Activated naive CD4-positive, alpha-beta T cell treated with anti-CD3 and anti-CD28 coated beads, Interleukin-2, amount 10 ng/mL, durations not matched to agents 7 days and 5 days (primary cell): ENCODE results near the gene PLA2G4C.

Experiments
- CTCF ChIA-PET: fragments of 350-600 bp; sonication (Branson Sonifier 250); formaldehyde crosslinking; loops from one replicate; lab custom pipeline; 2021; ENCODE audit warnings: antibody characterized with exemption; lab: Charles Lee
- DNase-seq: peaks from one replicate; pipeline ENCODE4 v3.0.0-alpha.2; 2020
- H3K27ac Mint-ChIP-seq: one replicate; pipeline ENCODE4 v1.8.0; 2021; ENCODE audit warnings: mild to moderate bottlenecking, moderate library complexity, mixed read lengths
- H3K27me3 Mint-ChIP-seq: one replicate; pipeline ENCODE4 v1.8.0; 2021; ENCODE audit warnings: mild to moderate bottlenecking, mixed read lengths
- H3K36me3 Mint-ChIP-seq: one replicate; pipeline ENCODE4 v1.8.0; 2021; ENCODE audit warnings: mixed read lengths
- H3K4me1 Mint-ChIP-seq: one replicate; pipeline ENCODE4 v1.8.0; 2021; ENCODE audit warnings: mixed read lengths
- H3K4me3 Mint-ChIP-seq: one replicate; pipeline ENCODE4 v1.8.0; 2021; ENCODE audit warnings: mild to moderate bottlenecking, moderate library complexity, mixed read lengths
- H3K9me3 Mint-ChIP-seq: one replicate; pipeline ENCODE4 v1.8.0; 2021; ENCODE audit warnings: mixed read lengths

The PLA2G4C gene

DNA sequence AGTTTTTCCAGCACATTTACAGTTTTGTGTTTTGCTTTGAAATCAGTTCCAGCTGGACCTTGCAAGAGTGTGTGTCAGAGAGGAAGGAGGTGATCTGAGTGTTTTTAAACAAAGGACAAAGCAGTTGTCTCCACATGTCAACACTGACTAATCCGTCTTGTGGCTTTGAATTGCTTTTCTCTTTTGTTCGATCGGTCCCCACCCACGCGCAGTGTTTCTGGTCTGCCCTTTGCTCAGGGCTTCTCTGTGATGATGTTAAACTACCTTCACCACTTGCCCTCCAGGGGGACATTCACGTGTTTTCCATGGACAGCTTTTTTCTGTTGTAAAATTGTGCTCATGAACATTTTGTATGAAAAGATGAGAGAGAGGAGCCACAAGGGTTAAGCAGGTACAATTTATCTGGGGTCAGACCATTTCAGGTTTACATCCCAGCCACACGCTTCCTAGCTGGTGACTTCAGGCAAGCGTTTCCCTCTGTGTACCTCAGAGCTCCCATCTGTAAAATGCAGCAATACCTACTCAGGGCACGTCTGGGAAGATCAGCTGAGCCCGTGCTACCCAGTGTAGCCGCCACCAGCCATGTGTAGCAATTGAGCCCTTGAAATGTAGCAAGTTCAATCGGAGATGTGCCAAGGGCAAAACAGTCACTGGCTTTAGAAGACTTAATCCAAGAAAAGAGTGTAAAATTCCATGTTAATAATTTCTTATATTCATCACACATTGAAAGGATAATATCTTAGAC lies 13.5 kb upstream of the PLA2G4C start:
- H3K27me3 Mint-ChIP-seq, result no peaks in the 10 kb centered on the region
- H3K9me3 Mint-ChIP-seq, result no peaks in the 10 kb centered on the region
- no peak overlapping the region for H3K4me3 Mint-ChIP-seq
- peaks cover 7% of the 10 kb centered on the region for H3K4me1 Mint-ChIP-seq
- H3K36me3 Mint-ChIP-seq, result peaks cover 66% of the 10 kb centered on the region
- no peak for DNase-seq
- CTCF ChIA-PET, result interaction anchor here (1.0 to 1.1 kb wide), 2 partner anchors 17 to 36 kb away, joined by 3 to 4 read pairs; no protein-coding TSS in a partner anchor
- H3K27ac Mint-ChIP-seq, result no peak overlapping the region

DNA sequence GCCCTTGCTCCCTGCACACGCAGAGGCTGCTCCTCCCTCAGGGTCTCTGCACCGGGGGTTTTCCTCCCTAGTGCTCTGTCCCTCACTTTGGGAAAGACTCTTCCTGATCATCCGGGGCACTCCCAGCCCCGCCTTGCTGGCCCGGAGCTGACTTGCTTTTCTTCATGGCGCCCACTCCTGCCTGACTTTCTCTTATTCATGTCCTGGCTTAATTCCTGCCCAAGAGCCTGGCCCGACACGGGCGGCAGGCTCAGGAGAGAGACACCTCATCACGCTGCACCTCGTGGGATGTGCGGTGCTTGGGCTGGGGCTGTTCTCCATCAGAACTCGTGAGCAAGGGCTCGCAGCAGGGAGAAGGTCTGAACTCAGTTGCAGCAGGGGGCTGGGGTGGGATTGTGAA lies 11.8 kb upstream of the PLA2G4C start:
- no peak for DNase-seq
- Mint-ChIP-seq H3K4me1 (peaks cover 19% of the 10 kb centered on the region), H3K4me3 (no peak overlapping the region), H3K27ac (no peak overlapping the region), H3K27me3 (no peaks in the 10 kb centered on the region), H3K36me3 (peaks cover 61% of the 10 kb centered on the region), H3K9me3 (no peaks in the 10 kb centered on the region)
- CTCF ChIA-PET, result interaction anchor here (0.7 kb wide), 1 partner anchor 12 kb away, joined by 3 read pairs; the partner anchor contains the start of gene PLA2G4C

DNA sequence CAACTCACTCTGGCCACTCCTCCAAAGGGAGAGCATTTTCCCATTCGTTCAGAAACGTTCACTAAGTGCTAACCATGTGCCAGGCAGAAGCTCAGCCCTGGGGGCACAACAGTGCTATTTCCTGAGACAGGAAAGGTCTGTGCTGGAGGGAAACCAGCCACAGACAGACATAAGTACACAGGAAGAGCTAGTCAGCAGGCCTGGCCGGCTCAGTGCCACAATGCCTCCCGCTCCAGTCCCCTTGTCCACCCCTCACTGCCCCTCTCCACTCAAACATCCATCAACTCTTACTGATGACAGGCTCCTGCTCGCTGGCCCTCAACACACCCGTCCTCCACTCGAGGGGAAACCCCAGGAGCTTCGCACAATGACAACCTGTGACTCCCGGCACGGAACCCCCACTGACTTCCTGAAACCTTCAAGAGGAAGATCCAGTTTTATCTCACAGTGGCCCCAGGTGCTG lies 11.3 kb upstream of the PLA2G4C start:
- Mint-ChIP-seq H3K4me1 (peaks cover 20% of the 10 kb centered on the region), H3K36me3 (peaks cover 57% of the 10 kb centered on the region), H3K27me3 (no peaks in the 10 kb centered on the region), H3K27ac (peak overlapping the region; percentile 80), H3K4me3 (no peak overlapping the region), H3K9me3 (no peaks in the 10 kb centered on the region)
- DNase-seq, result no peak
- CTCF ChIA-PET, result interaction anchor here (0.7 kb wide), 1 partner anchor 11 kb away, joined by 3 read pairs; the partner anchor contains the start of gene PLA2G4C

DNA sequence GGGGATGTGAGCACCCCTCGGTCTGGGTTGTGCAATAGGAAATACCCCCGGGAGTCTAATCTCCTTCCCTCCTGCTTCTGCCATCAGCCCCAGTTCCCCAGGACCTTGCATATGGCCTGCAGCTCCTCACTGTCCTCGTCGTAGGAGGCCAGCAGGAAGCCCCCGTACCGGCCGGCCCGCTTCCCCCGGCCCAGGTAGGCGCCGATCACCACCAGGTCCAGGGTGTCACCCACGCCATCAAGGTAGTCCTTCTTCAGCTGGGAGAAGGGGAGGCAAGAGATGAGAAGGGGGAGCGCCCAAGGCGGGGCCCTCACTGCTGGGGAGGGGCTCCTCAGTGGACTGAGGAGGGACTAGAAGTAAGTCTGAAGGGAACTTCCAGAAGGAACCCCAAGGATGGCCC lies 10.4 kb upstream of the PLA2G4C start:
- DNase-seq, result no peak
- H3K4me3 Mint-ChIP-seq, result no peak overlapping the region
- no peaks in the 10 kb centered on the region for H3K27me3 Mint-ChIP-seq
- no peak overlapping the region for H3K27ac Mint-ChIP-seq
- CTCF ChIA-PET, result no interaction called here
- H3K4me1 Mint-ChIP-seq, result peaks cover 20% of the 10 kb centered on the region
- H3K36me3 Mint-ChIP-seq, result peaks cover 51% of the 10 kb centered on the region
- no peaks in the 10 kb centered on the region for H3K9me3 Mint-ChIP-seq

DNA sequence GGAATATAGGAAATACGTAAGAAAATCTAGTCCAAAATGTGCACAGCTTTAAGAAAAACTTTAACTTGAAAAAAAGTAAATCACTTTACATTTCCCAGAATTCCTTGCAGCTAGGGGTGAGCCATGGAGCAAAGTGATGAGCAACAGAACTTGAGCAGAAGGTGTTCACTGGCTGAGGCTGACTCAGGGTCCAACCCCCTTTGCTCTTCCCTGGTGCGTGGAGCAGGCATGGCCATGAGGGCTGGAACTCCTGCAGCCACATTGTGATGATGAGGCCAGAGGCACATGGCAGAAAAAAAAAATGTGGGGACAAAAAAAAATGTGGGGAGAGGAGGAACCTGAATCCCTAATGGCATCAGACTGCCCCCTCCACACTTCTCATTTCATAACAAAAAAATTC lies 9.9 kb upstream of the PLA2G4C start:
- CTCF ChIA-PET, result no interaction called here
- peaks cover 49% of the 10 kb centered on the region for H3K36me3 Mint-ChIP-seq
- no peak for DNase-seq

DNA sequence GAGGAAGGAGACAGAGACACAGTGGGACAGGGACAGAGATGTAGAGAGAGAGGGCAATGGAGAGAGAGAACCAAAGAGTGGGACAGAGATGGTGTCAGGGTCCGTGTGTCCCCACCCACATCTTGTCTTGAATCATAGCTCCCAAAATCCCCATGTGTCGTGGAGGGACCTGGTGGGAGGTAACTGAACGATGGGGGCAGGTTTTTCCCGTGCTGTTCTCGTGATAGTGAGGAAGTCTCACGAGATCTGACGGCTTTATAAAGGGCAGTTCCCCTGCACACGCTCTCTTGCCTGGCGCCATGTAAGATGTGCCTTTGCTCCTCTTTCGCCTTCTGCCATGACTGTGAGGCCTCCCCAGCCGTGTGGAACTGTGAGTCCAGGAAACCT lies 7.5 kb upstream of the PLA2G4C start:
- Mint-ChIP-seq H3K27ac (peak overlapping the region; percentile 85), H3K9me3 (no peaks in the 10 kb centered on the region), H3K4me3 (no peak overlapping the region), H3K27me3 (no peaks in the 10 kb centered on the region), H3K4me1 (peaks cover 21% of the 10 kb centered on the region), H3K36me3 (peaks cover 40% of the 10 kb centered on the region)
- DNase-seq, result no peak
- CTCF ChIA-PET, result no interaction called here

More for the DNA sequence above, 9.9 kb upstream of the PLA2G4C start:
- Mint-ChIP-seq H3K4me3 (no peak overlapping the region), H3K27me3 (no peaks in the 10 kb centered on the region), H3K9me3 (no peaks in the 10 kb centered on the region), H3K4me1 (peaks cover 20% of the 10 kb centered on the region), H3K27ac (no peak overlapping the region)

DNA sequence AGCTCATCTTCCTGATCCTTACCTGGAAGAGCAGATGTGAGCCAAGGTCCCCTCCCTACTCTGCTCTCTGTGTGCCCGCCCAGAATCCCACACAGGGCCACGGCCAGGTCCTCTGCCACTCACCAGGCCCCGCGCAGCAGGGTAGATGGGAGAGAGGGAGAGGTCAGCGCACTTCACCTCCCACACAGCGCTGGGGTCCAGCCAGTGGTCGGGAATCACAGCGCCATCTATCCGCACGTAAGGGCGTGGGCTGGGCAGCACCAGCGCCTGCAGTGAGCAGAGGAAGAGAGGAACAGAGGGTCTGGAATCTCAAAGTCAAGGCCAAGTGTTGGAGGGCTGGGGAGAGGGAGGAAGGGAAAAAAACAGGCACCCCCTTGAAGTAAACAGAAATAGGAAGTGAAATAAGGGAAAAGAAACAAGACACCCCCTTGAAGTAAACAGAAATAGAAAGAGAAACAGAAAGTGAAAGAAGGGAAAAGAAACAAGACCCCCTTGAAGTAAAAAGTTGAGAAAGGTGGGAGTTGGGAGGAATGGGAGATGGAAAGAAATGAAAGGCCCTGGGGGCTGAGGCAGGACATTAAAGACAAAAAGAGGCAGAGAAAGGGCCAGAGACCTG lies 7.0 kb upstream of the PLA2G4C start:
- no peak for DNase-seq
- H3K9me3 Mint-ChIP-seq, result no peaks in the 10 kb centered on the region
- peaks cover 37% of the 10 kb centered on the region for H3K36me3 Mint-ChIP-seq
- H3K4me3 Mint-ChIP-seq, result no peak overlapping the region
- CTCF ChIA-PET, result no interaction called here
- peak overlapping the region; percentile 85 for H3K27ac Mint-ChIP-seq
- peaks cover 22% of the 10 kb centered on the region for H3K4me1 Mint-ChIP-seq
- no peaks in the 10 kb centered on the region for H3K27me3 Mint-ChIP-seq

DNA sequence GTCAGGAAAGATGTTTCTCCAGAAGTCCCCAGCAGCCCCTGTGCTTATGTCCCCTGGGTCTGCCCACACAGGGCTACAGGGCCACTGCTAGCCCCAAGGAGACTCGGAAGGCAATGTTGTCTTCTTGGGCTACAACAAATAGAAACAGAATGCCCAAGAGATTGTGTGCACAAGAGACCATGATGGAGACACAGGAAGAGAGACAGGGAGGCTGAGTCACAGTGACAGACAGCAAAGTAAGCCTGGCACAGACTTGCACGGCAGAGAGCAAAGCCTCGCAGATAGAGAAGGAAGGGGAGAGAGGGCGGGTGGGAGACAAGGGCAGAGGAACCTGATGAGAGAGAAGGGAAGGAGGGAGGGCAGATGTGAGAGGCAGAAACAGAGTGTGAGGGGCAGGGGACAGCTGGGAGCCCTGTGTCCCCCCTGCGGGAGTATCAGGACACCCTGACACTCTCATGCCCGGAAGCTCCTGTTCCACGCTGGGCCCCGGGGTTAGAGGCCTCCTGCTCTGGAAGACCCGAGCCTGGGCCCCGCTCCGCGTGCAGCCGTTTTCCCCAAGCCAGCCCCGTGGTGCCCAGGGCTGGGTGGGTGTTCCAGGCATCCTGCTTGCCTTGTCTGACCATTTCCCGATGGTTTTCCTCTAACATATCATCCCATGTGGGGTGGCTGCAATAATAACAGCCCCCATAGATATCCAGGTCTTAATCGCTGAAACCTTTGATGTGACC lies 2.7 kb upstream of the PLA2G4C start:
- Mint-ChIP-seq H3K4me1 (peaks cover 21% of the 10 kb centered on the region), H3K36me3 (peaks cover 18% of the 10 kb centered on the region), H3K27me3 (no peaks in the 10 kb centered on the region), H3K27ac (no peak overlapping the region), H3K9me3 (no peaks in the 10 kb centered on the region), H3K4me3 (no peak overlapping the region)
- CTCF ChIA-PET, result no interaction called here
- no peak for DNase-seq

DNA sequence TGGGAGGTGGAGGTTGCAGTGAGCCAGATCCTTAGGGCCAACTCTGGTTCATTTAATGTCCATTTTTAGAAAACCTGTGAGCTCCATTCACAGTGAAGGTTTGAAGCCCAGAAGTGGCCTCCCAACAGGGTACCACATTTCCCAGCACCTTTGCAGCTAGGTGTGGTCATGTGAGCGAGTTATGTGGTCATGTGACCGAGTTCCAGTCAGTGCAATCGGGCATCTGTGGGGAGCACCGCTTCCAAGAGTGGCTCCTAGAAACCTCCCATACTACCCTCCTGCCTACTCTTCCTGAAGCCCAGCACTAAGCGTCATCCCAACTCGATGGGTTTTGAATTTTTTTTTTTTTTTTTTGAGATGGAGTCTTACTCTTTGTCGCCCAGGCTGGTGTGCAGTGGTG lies 663 bp upstream of the PLA2G4C start:
- CTCF ChIA-PET, result interaction anchor here (0.9 to 1.3 kb wide), 4 partner anchors 9 to 153 kb away, joined by 3 to 4 read pairs (median 4); no protein-coding TSS in a partner anchor
- Mint-ChIP-seq H3K4me1 (peaks cover 15% of the 10 kb centered on the region), H3K36me3 (peaks cover 10% of the 10 kb centered on the region), H3K27ac (peak overlapping the region; percentile 42), H3K4me3 (peak overlapping the region; percentile 73), H3K9me3 (no peaks in the 10 kb centered on the region), H3K27me3 (no peaks in the 10 kb centered on the region)
- DNase-seq, result no peak

DNA sequence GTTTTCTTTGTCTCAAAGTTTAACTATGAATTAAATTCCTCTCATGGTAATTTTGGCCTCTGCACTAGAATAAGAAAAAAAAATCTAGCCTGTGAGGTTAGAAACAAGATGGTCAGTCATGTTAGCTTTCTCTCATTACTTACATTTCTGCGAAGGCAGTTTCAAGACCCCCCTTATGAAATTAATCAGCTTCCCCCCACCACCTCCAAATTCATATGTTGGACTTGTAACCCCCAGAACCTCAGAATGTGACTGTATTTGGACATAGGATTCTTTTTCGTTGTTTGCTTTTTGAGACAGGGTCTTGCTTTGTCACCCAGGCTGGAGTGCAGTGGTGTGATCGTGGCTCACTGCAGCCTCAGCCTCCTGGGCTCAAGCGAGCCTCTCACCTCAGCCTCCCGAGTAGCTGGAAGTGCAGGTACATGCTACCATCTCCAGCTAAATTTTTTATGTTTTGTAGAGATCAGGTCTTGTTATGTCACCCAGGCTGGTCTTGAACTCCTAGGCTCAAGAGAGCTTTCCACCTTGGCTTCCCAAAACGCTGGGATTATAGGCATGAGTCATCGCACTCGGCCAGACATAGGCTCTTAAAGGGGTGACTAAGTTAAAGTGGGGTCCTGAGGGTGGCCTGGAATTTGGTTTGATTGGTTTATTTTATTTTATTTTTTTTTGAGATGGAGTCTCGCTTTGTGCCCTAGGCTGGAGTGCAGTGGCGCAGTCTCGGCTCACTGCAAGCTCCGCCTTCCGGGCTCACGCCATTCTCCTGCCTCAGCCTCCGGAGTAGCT lies 1.4 kb downstream of the PLA2G4C start:
- Mint-ChIP-seq H3K9me3 (no peaks in the 10 kb centered on the region), H3K27me3 (no peaks in the 10 kb centered on the region), H3K27ac (no peak overlapping the region), H3K4me3 (no peak overlapping the region), H3K4me1 (peaks cover 15% of the 10 kb centered on the region), H3K36me3 (peaks cover 3% of the 10 kb centered on the region)
- no peak for DNase-seq
- CTCF ChIA-PET, result interaction anchor here (1.0 to 2.6 kb wide), 8 partner anchors 14 to 152 kb away, joined by 3 to 12 read pairs (median 4); no protein-coding TSS in a partner anchor

DNA sequence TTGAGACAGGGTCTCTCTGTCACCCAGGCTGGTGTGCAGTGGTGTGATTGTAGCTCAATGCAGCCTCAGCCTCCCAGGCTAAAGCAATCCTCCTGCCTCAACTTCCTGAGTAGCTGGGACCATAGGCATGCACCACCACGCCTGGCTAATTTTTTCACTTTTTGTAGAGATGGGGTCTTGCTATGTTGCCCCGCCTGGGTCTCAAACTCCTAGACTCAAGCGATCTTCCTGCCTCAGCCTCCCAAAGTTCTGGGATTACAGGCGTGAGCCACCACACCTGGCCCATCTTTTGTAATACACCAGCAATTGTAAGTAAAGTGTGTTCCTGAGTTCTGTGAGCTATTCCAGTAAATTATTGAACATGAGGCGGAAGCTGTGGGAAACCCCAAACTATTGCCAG lies 6.7 kb downstream of the PLA2G4C start:
- Mint-ChIP-seq H3K27ac (no peak overlapping the region), H3K4me3 (no peak overlapping the region), H3K27me3 (no peaks in the 10 kb centered on the region), H3K4me1 (peaks cover 5% of the 10 kb centered on the region), H3K9me3 (no peaks in the 10 kb centered on the region), H3K36me3 (no peaks in the 10 kb centered on the region)
- CTCF ChIA-PET, result interaction anchor here (1.0 to 2.4 kb wide), 6 partner anchors 9 to 516 kb away, joined by 3 to 14 read pairs (median 4); no protein-coding TSS in a partner anchor
- DNase-seq, result no peak

DNA sequence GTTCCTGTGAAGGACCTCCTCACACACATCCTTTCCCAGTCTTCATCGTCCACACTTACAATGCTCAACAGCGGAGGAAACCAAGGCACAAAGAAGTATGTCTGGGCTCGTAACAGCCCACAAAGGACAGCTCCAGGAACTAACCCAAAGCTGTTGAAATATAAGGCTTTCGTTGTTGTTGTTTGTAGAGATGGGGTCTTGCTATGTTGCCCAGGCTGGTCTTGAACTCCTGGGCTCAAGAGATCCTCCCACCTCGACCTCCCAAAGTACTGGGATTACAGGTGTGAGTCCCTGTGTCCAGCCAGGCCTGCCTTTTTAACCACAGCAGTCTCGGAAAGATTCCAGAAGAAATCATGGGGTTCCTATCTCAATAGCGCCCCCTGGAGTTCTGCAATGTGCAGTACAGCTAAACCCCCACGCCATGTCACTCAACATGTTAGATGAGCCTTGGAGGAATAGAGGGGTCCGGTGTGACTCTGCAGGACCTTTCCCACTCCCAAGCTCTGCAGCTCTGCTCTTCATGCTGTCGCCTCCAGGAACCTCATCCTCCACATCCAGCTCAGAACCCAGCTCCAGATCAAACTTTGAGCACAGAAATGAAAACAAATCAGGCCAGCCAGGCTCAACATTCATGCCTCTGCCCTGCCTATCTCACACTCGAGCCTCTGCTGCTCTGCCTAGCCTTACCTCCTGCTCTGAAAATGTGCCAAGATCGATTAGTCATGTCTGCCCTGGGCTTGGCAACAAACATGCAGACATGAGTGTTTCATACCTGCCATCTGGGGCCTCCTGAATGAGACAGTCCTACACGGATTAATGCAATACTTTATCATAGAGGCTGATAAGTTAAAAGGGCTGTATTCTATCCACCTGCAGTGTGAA lies 7.5 kb downstream of the PLA2G4C start:
- no peak overlapping the region for H3K27ac Mint-ChIP-seq
- no peaks in the 10 kb centered on the region for H3K9me3 Mint-ChIP-seq
- H3K4me3 Mint-ChIP-seq, result no peak overlapping the region
- peaks cover 5% of the 10 kb centered on the region for H3K4me1 Mint-ChIP-seq
- DNase-seq, result peak; percentile 59
- H3K36me3 Mint-ChIP-seq, result no peaks in the 10 kb centered on the region
- CTCF ChIA-PET, result interaction anchor here (0.7 to 2.4 kb wide), 16 partner anchors 8 to 515 kb away, joined by 3 to 14 read pairs (median 3); no protein-coding TSS in a partner anchor
- no peaks in the 10 kb centered on the region for H3K27me3 Mint-ChIP-seq
